ENCODE measurements around the gene NSFL1C. TPM values are rescaled to one million over a fixed set of nuclear protein-coding genes. Genes with fewer than 3 reads are reported as not detected.

NSFL1C gene
- total RNA-seq, 4 donors from 2014 or later: 33.6 to 62.4 (median 43.6) TPM

DNA sequence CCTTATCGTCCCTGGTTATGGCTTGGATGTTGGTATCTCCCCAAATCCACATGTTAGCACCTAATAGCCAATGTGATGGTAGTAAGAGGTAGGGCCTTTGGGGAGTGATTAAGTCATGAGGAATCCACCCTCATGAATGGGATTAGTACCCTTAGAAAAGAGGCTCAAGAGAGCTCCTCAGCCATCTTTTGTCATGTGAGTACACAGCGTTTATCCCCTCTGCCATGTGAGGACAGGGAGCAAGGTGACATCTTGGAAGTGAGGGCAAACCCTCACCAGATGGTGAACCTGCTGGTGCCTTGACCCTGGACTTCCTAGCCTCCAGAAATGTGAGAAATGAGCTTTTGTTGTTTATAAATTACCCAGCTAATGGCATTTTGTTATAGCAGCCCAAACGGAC lies 40.6 kb upstream of the NSFL1C start:
- H3K27ac ChIP-seq (replicated peaks in 1 of 4): no peak overlapping the region
- no peak for DNase-seq (ENCODE audit: extremely low spot score)
- H3K9me3 ChIP-seq: peaks cover 0 to 6% (median 0%) of the 10 kb centered on the region in 4 donors
- WGBS: 65% methylated on average over 3 of the region's 3 CpGs
- peaks cover 0 to 15% (median 0%) of the 10 kb centered on the region in 4 donors for H3K27me3 ChIP-seq
- H3K4me1 ChIP-seq: no peaks in the 10 kb centered on the region
- intact Hi-C loops (cut with DNase I): no loop called here
- H3K36me3 ChIP-seq: no peaks in the 10 kb centered on the region
- TF ChIP-seq POLR2AphosphoS5 (IDR thresholded peaks at IDR 0.05) (no peak), EP300 (IDR thresholded peaks at IDR 0.05) (no peak), POLR2A (IDR thresholded peaks at IDR 0.05; ENCODE audit: low read depth) (no peak)
- TF ChIP-seq, protein P1, sequence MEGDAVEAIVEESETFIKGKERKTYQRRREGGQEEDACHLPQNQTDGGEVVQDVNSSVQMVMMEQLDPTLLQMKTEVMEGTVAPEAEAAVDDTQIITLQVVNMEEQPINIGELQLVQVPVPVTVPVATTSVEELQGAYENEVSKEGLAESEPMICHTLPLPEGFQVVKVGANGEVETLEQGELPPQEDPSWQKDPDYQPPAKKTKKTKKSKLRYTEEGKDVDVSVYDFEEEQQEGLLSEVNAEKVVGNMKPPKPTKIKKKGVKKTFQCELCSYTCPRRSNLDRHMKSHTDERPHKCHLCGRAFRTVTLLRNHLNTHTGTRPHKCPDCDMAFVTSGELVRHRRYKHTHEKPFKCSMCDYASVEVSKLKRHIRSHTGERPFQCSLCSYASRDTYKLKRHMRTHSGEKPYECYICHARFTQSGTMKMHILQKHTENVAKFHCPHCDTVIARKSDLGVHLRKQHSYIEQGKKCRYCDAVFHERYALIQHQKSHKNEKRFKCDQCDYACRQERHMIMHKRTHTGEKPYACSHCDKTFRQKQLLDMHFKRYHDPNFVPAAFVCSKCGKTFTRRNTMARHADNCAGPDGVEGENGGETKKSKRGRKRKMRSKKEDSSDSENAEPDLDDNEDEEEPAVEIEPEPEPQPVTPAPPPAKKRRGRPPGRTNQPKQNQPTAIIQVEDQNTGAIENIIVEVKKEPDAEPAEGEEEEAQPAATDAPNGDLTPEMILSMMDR (IDR thresholded peaks at IDR 0.05): no peak
- no peak overlapping the region for H3K4me3 ChIP-seq

DNA sequence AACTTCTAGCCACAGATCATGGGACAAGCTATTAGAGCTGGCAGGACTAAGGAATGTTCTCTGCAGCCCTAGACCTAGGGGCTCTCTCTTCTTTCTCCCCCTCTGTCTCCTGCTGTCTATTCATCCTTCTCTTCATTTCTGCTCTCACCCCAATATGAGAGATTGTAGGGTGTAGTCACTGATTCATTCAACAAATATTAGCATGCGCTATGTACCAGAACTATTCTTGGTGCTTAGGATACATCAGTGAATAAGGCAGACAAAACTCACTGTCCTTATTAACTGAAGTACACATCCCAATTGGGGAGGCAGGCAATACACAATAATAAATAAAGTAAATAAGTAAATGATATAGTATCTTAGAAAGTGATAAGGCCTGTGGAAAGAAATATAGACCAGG lies 39.2 kb upstream of the NSFL1C start:
- Histone ChIP-seq H3K4me3 (no peak overlapping the region), H3K9me3 (peaks cover 0 to 6% (median 0%) of the 10 kb centered on the region in 4 donors), H3K27me3 (peaks cover 0 to 16% (median 0%) of the 10 kb centered on the region in 4 donors), H3K36me3 (no peaks in the 10 kb centered on the region), H3K27ac (replicated peaks in 1 of 4) (no peak overlapping the region), H3K4me1 (no peaks in the 10 kb centered on the region)
- WGBS: 100% methylated on average over 1 of the region's 1 CpG
- no peak for TF ChIP-seq POLR2A (IDR thresholded peaks at IDR 0.05; ENCODE audit: low read depth)
- TF ChIP-seq EP300 (IDR thresholded peaks at IDR 0.05): no peak
- TF ChIP-seq, protein P1 (IDR thresholded peaks at IDR 0.05): no peak
- no peak for TF ChIP-seq POLR2AphosphoS5 (IDR thresholded peaks at IDR 0.05)
- no peak for DNase-seq (ENCODE audit: extremely low spot score)
- intact Hi-C loops (cut with DNase I): no loop called here

DNA sequence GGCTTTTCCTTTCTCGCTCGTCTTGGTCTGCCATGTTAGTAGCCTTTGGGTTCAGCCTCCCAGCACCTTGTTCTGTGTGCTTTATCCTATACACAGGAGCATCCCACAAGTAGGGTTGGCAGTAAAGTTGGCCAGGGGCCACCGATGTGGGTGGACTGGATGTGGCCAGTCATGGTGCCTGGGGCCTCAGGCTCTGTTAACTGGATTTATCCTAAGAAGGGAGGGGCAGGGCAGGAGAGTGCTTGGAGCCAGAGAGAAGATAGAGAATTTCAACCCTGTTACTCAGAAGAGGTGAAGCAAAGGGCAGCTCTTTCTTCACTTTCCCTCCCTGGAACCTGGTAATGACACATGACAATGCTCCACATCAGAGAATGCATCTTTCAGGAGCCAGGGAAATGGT lies 38.7 kb upstream of the NSFL1C start:
- Histone ChIP-seq H3K27me3 (peaks cover 0 to 21% (median 0%) of the 10 kb centered on the region in 4 donors), H3K36me3 (no peaks in the 10 kb centered on the region), H3K4me3 (no peak overlapping the region), H3K27ac (replicated peaks in 1 of 4) (no peak overlapping the region), H3K4me1 (no peaks in the 10 kb centered on the region), H3K9me3 (peaks cover 0 to 6% (median 0%) of the 10 kb centered on the region in 4 donors)
- peak; percentile 66 for DNase-seq (ENCODE audit: extremely low spot score)
- 68% methylated on average over 3 of the region's 3 CpGs for WGBS
- TF ChIP-seq, protein P1 (IDR thresholded peaks at IDR 0.05): no peak
- TF ChIP-seq EP300 (IDR thresholded peaks at IDR 0.05): no peak
- no peak for TF ChIP-seq POLR2AphosphoS5 (IDR thresholded peaks at IDR 0.05)
- TF ChIP-seq POLR2A (IDR thresholded peaks at IDR 0.05; ENCODE audit: low read depth): no peak
- intact Hi-C loops (cut with DNase I): no loop called here

DNA sequence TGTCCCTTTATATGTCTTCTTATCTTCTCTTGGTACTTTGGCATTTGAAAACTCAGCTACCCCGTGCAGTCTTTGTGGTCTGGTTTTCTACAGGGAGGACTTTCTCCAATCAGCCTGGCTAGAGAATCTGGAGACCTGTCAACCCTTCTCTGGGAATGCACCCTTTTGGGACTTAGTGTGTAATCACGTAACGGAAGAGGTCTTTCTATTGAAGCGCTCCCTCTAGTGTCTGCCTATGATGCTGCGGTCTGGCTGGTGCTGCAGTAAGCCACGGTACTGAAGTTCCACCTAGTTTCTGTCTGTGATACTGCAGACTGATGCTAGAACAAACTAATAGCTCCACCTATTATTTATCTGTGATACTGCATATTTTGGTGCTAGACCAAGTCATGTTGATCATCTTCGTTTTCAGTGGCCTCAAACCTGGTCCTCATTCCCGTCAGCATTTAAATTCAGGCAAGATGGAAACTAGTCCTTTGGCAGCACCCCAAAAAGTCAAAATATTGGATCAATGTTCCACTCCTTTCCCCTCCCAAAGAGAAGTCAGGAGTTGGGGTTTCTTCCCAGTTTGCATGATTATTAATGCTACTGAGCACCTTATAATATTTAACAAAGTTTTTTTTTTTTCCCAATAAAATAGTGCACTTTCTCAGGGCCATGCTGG lies 37.0 kb upstream of the NSFL1C start:
- Histone ChIP-seq H3K4me1 (no peaks in the 10 kb centered on the region), H3K27ac (replicated peaks in 1 of 4) (no peak overlapping the region), H3K4me3 (no peak overlapping the region), H3K9me3 (peaks cover 0 to 6% (median 0%) of the 10 kb centered on the region in 4 donors), H3K27me3 (peaks cover 0 to 28% (median 3%) of the 10 kb centered on the region in 4 donors), H3K36me3 (no peaks in the 10 kb centered on the region)
- TF ChIP-seq POLR2A (IDR thresholded peaks at IDR 0.05; ENCODE audit: low read depth) (no peak), POLR2AphosphoS5 (IDR thresholded peaks at IDR 0.05) (peak in 1 of 2 donors; percentile 12), EP300 (IDR thresholded peaks at IDR 0.05) (no peak)
- TF ChIP-seq, protein P1 (IDR thresholded peaks at IDR 0.05): peak; percentile 47 to 71 (median 63)
- intact Hi-C loops (cut with DNase I): no loop called here
- 5% methylated on average over 8 of the region's 8 CpGs for WGBS
- peak; percentile 89 for DNase-seq (ENCODE audit: extremely low spot score)
